PC-9 (cell line): ENCODE data around the gene CCPG1. TPM values are rescaled to one million over a fixed set of nuclear protein-coding genes. Genes with fewer than 3 reads are reported as not detected.
A peak's percentile ranks its signal among the peaks of the same experiment; 100 is the strongest.

Experiments
- BruUV-seq: library from RNA; stranded (reverse); fragments of 400-500 nt; replicated peaks from 2 replicates; lab custom pipeline; 2021; lab: Mats Ljungman, UMichigan
- CTCF ChIA-PET: fragments of 300-600 bp; sonication (Branson Sonifier 250); formaldehyde crosslinking; loops from one replicate; lab custom pipeline; 2022; ENCODE audit warnings: antibody characterized with exemption; lab: Charles Lee
- POLR2A ChIA-PET: fragments of 300-600 bp; sonication (Branson Sonifier 250); formaldehyde crosslinking; loops from one replicate; lab custom pipeline; 2022; ENCODE audit warnings: antibody characterized with exemption; ENCODE audit not compliant: unreplicated experiment; lab: Charles Lee
- DNase-seq, 2 experiments: peaks; one replicate each; pipeline versions ENCODE4 v3.0.0 to v3.0.0-alpha.2; 2015 to 2022; ENCODE audit warnings: mixed read lengths in 1 of 2
- H2AFZ ChIP-seq: fragments of 200-600 bp; sonication (generic); 2 replicates; pipeline ENCODE4 v1.8.1; 2017; ENCODE audit warnings: antibody characterized with exemption
- H3F3A ChIP-seq: fragments of 200-600 bp; sonication (generic); 2 replicates; pipeline ENCODE4 v1.8.1; 2017; ENCODE audit warnings: antibody characterized with exemption, mild to moderate bottlenecking, low read depth; ENCODE audit not compliant: insufficient read depth
- H3K27ac ChIP-seq: fragments of 200-600 bp; sonication (generic); 2 replicates; pipeline ENCODE4 v1.6.1; 2016; ENCODE audit warnings: mixed run types
- H3K27me3 ChIP-seq: fragments of 200-600 bp; sonication (generic); 2 replicates; pipeline ENCODE4 v1.6.1; 2016; ENCODE audit warnings: low read depth, mixed run types; ENCODE audit not compliant: insufficient read depth
- H3K36me3 ChIP-seq: fragments of 200-600 bp; sonication (generic); 2 replicates; pipeline ENCODE4 v1.6.1; 2016; ENCODE audit warnings: low read depth, mixed run types
- H3K4me1 ChIP-seq: fragments of 200-600 bp; sonication (generic); replicated peaks from 2 replicates; pipeline ENCODE4 v1.6.1; 2016; ENCODE audit warnings: mixed run types; ENCODE audit not compliant: insufficient read depth
- H3K4me2 ChIP-seq: fragments of 200-600 bp; sonication (generic); 2 replicates; pipeline ENCODE4 v1.6.1; 2017; ENCODE audit warnings: mixed run types
- H3K4me3 ChIP-seq: fragments of 200-600 bp; sonication (generic); 2 replicates; pipeline ENCODE4 v1.6.1; 2016; ENCODE audit warnings: mixed run types
- H3K79me2 ChIP-seq: fragments of 200-600 bp; sonication (generic); 2 replicates; pipeline ENCODE4 v1.6.1; 2017; ENCODE audit warnings: low read depth, mixed run types
- H3K9me2 ChIP-seq: fragments of 200-600 bp; sonication (generic); 2 replicates; pipeline ENCODE4 v1.8.1; 2017; ENCODE audit warnings: mild to moderate bottlenecking; ENCODE audit not compliant: insufficient read depth
- H3K9me3 ChIP-seq: fragments of 200-600 bp; sonication (generic); 2 replicates; pipeline ENCODE4 v1.8.1; 2016; ENCODE audit warnings: low read depth; ENCODE audit not compliant: insufficient read depth
- H4K20me1 ChIP-seq: fragments of 200-600 bp; sonication (generic); 2 replicates; pipeline ENCODE4 v1.8.1; 2017; ENCODE audit not compliant: insufficient read depth
- EZH2 ChIP-seq: fragments of 200-600 bp; sonication (generic); IDR thresholded peaks from 2 replicates; pipeline ENCODE4 v1.8.0; 2017; ENCODE audit warnings: antibody characterized with exemption, low read depth
- intact Hi-C: fragments of 100-400 bp; cut with micrococcal nuclease; formaldehyde crosslinking; loops from one replicate; pipeline ENCODE4 v1.10.0; 2022; ENCODE audit not compliant: unreplicated experiment
- total RNA-seq: library from RNA; stranded (reverse); gene quantifications from 2 replicates; pipeline ENCODE4 v1.2.3, GENCODE V29; 2021
- TF ChIP-seq, protein P1 (sequence below): fragments of 200-600 bp; sonication (generic); conservative IDR thresholded peaks from 2 replicates; pipeline ENCODE4 v1.6.1; 2017; ENCODE audit warnings: mixed run types, antibody characterized with exemption, mild to moderate bottlenecking, moderate library complexity

The CCPG1 gene
- total RNA-seq, 1 experiment from 2014 or later, result 26.3 TPM

DNA sequence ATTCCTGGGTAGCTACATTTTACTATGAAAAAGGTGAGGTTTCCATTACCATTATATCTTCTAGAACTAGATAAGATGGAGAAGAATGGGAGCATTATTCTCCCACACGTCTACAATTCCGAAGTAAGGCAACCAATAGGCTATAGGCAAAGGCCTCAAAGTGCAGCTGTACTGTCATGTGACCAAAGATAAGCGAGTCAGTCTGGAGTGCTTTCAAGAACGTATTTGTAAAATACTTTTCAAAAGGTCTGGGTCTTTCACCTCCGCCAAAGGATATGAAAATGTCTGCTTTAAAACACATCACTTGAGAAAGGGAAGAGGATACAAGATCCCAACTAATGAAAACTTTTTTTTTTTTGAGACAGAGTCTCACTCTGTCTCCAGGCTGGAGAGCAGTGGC is 9.9 kb downstream of the CCPG1 start:
- no TSS peak for BruUV-seq
- Histone ChIP-seq H3K79me2 (peaks cover 9% of the 10 kb centered on the region), H3K4me3 (no peak overlapping the region), H3K9me3 (no peaks in the 10 kb centered on the region), H4K20me1 (no peaks in the 10 kb centered on the region), H3K27me3 (no peaks in the 10 kb centered on the region), H3K27ac (no peak overlapping the region), H2AFZ (no peak overlapping the region), H3K4me2 (no peak overlapping the region), H3K9me2 (no peaks in the 10 kb centered on the region), H3K4me1 (peaks cover 18% of the 10 kb centered on the region), H3F3A (0 out of 2 replicates have a peak, but pooled peaks cover 2% of the 10 kb centered on the region), H3K36me3 (no peaks in the 10 kb centered on the region)
- ChIA-PET CTCF (no interaction called here), POLR2A (no interaction called here)
- no peak for TF ChIP-seq EZH2
- TF ChIP-seq, protein P1, sequence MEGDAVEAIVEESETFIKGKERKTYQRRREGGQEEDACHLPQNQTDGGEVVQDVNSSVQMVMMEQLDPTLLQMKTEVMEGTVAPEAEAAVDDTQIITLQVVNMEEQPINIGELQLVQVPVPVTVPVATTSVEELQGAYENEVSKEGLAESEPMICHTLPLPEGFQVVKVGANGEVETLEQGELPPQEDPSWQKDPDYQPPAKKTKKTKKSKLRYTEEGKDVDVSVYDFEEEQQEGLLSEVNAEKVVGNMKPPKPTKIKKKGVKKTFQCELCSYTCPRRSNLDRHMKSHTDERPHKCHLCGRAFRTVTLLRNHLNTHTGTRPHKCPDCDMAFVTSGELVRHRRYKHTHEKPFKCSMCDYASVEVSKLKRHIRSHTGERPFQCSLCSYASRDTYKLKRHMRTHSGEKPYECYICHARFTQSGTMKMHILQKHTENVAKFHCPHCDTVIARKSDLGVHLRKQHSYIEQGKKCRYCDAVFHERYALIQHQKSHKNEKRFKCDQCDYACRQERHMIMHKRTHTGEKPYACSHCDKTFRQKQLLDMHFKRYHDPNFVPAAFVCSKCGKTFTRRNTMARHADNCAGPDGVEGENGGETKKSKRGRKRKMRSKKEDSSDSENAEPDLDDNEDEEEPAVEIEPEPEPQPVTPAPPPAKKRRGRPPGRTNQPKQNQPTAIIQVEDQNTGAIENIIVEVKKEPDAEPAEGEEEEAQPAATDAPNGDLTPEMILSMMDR, result no peak
- intact Hi-C loops, result no loop called here
- no peak for DNase-seq

DNA sequence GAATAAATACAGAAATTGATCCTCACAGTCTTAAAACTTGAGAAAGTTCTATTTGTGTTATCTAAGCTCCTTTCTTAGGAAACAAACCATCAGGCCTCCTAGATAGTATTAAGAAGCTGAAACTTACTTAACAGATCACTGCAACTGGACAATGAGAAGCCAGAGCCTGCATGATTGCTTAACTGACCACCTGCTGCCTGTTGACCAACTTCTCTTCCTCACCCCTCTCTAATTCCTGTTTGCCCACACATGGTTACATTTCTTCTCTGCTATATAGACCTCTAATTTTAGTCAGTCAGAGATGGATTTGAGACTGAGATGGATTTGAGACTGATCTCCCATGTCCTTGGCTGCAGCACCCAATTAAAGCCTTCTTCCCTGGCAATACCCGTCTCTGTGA is 13.5 kb downstream of the CCPG1 start:
- Histone ChIP-seq H3K27ac (no peak overlapping the region), H3K9me2 (no peaks in the 10 kb centered on the region), H3K36me3 (no peaks in the 10 kb centered on the region), H3K4me3 (no peak overlapping the region), H4K20me1 (no peaks in the 10 kb centered on the region), H2AFZ (no peak overlapping the region), H3K9me3 (no peaks in the 10 kb centered on the region), H3K27me3 (no peaks in the 10 kb centered on the region), H3F3A (peaks cover under 1% of the 10 kb centered on the region; the same call in 1 of the 2 replicates), H3K79me2 (no peaks in the 10 kb centered on the region), H3K4me2 (0 out of 2 replicates have a peak overlapping the region, but pooled peaks have one; percentile 28), H3K4me1 (peaks cover 9% of the 10 kb centered on the region)
- POLR2A ChIA-PET, result no interaction called here
- CTCF ChIA-PET, result no interaction called here
- TF ChIP-seq EZH2, result no peak
- TF ChIP-seq, protein P1, result no peak
- no TSS peak for BruUV-seq
- intact Hi-C loops, result no loop called here
- DNase-seq, result no peak

DNA sequence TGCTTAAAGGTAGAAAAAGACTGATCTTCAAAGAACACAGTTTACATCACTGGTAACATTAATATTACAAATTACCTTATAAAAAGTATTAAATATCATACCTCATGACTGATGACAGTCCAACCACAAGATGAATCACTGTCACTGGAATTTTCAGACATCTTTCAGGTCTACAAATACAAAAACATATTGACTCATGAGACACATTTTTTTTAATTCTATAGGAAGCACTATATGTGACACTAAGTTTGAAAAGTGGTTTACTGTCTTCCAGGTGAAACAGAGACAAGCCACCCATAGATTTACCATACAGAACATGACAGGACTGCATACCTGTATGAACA is 18.9 kb downstream of the CCPG1 start:
- Histone ChIP-seq H3K27me3 (no peaks in the 10 kb centered on the region), H3K9me2 (no peaks in the 10 kb centered on the region), H3K4me1 (peaks cover 14% of the 10 kb centered on the region), H4K20me1 (no peaks in the 10 kb centered on the region), H3K4me3 (no peak overlapping the region), H3K79me2 (no peaks in the 10 kb centered on the region), H2AFZ (no peak overlapping the region), H3K4me2 (peak overlapping the region; percentile 55), H3K27ac (peak overlapping the region; percentile 55), H3K36me3 (no peaks in the 10 kb centered on the region), H3K9me3 (no peaks in the 10 kb centered on the region), H3F3A (peaks cover 4% of the 10 kb centered on the region; the same call in 1 of the 2 replicates)
- TF ChIP-seq, protein P1, result no peak
- no peak for TF ChIP-seq EZH2
- DNase-seq, result peak in 1 of 2 experiments; percentile 73
- POLR2A ChIA-PET, result no interaction called here
- BruUV-seq, result no TSS peak
- intact Hi-C loops, result no loop called here
- CTCF ChIA-PET, result interaction anchor here (0.6 kb wide), 2 partner anchors 69 to 260 kb away, joined by 3 to 4 read pairs; no protein-coding TSS in a partner anchor
